IPS-15b (cell line): ENCODE data around the gene AFF2.

ENCODE experiments used
- H3K27me3 ChIP-seq: one replicate; pipeline ENCODE4 v1.6.1; 2013; ENCODE audit warnings: low read length; ENCODE audit not compliant: control insufficient read depth, insufficient read depth
- H3K36me3 ChIP-seq: one replicate; pipeline ENCODE4 v1.6.1; 2013; ENCODE audit warnings: low read length; ENCODE audit not compliant: control insufficient read depth, insufficient read depth
- H3K4me1 ChIP-seq: one replicate; pipeline ENCODE4 v1.6.1; 2013; ENCODE audit warnings: mild to moderate bottlenecking, low read length; ENCODE audit not compliant: control insufficient read depth, insufficient read depth
- H3K4me3 ChIP-seq: one replicate; pipeline ENCODE4 v1.5.1; 2013; ENCODE audit warnings: low read depth, low read length
- H3K9ac ChIP-seq: one replicate; pipeline ENCODE4 v1.6.1; 2013; ENCODE audit warnings: low read depth, mild to moderate bottlenecking, low read length
- H3K9me3 ChIP-seq: one replicate; pipeline ENCODE4 v1.6.1; 2013; ENCODE audit warnings: mild to moderate bottlenecking, low read length; ENCODE audit not compliant: control insufficient read depth, insufficient read depth

The AFF2 gene

GRCh38 chrX:148618470-148619445 is 118.3 kb downstream of the AFF2 start:
- H3K4me1 ChIP-seq = peaks cover 5% of the 10 kb centered on the region
- no peaks in the 10 kb centered on the region for H3K9me3 ChIP-seq
- no peaks in the 10 kb centered on the region for H3K27me3 ChIP-seq
- H3K36me3 ChIP-seq = no peaks in the 10 kb centered on the region
- H3K4me3 ChIP-seq = no peak overlapping the region
- H3K9ac ChIP-seq = no peak overlapping the region

GRCh38 chrX:148620023-148620422 is 119.6 kb downstream of the AFF2 start:
- H3K4me1 ChIP-seq = no peaks in the 10 kb centered on the region
- H3K36me3 ChIP-seq = no peaks in the 10 kb centered on the region
- H3K9me3 ChIP-seq = no peaks in the 10 kb centered on the region
- no peak overlapping the region for H3K4me3 ChIP-seq
- H3K9ac ChIP-seq = no peak overlapping the region
- no peaks in the 10 kb centered on the region for H3K27me3 ChIP-seq

GRCh38 chrX:148624951-148625474 is 124.6 kb downstream of the AFF2 start:
- no peaks in the 10 kb centered on the region for H3K4me1 ChIP-seq
- H3K36me3 ChIP-seq = no peaks in the 10 kb centered on the region
- no peaks in the 10 kb centered on the region for H3K27me3 ChIP-seq
- no peak overlapping the region for H3K4me3 ChIP-seq
- H3K9ac ChIP-seq = no peak overlapping the region
- no peaks in the 10 kb centered on the region for H3K9me3 ChIP-seq

- Histone ChIP-seq H3K4me1 (no peaks in the 10 kb centered on the region), H3K9ac (no peak overlapping the region), H3K4me3 (no peak overlapping the region), H3K27me3 (no peaks in the 10 kb centered on the region), H3K9me3 (no peaks in the 10 kb centered on the region), H3K36me3 (no peaks in the 10 kb centered on the region)
These were observed 128.2 kb downstream of the AFF2 start for GRCh38 chrX:148628621-148629020.

- Histone ChIP-seq H3K4me3 (no peak overlapping the region), H3K27me3 (no peaks in the 10 kb centered on the region), H3K36me3 (no peaks in the 10 kb centered on the region), H3K9ac (no peak overlapping the region), H3K9me3 (no peaks in the 10 kb centered on the region), H3K4me1 (no peaks in the 10 kb centered on the region)
These were observed 129.0 kb downstream of the AFF2 start for GRCh38 chrX:148629434-148629833.

GRCh38 chrX:148632444-148632843 is 132.0 kb downstream of the AFF2 start:
- Histone ChIP-seq H3K9me3 (no peaks in the 10 kb centered on the region), H3K4me1 (no peaks in the 10 kb centered on the region)

GRCh38 chrX:148633218-148633908 is 132.9 kb downstream of the AFF2 start:
- Histone ChIP-seq H3K36me3 (no peaks in the 10 kb centered on the region), H3K9ac (no peak overlapping the region), H3K4me1 (no peaks in the 10 kb centered on the region)

More at GRCh38 chrX:148632444-148632843, 132.0 kb downstream of the AFF2 start:
- Histone ChIP-seq H3K4me3 (no peak overlapping the region), H3K27me3 (no peaks in the 10 kb centered on the region), H3K9ac (no peak overlapping the region), H3K36me3 (no peaks in the 10 kb centered on the region)

GRCh38 chrX:148634591-148634990 is 134.2 kb downstream of the AFF2 start:
- no peaks in the 10 kb centered on the region for H3K9me3 ChIP-seq
- no peak overlapping the region for H3K9ac ChIP-seq
- no peaks in the 10 kb centered on the region for H3K36me3 ChIP-seq
- H3K4me3 ChIP-seq = no peak overlapping the region
- no peaks in the 10 kb centered on the region for H3K4me1 ChIP-seq
- no peaks in the 10 kb centered on the region for H3K27me3 ChIP-seq

More at GRCh38 chrX:148633218-148633908, 132.9 kb downstream of the AFF2 start:
- Histone ChIP-seq H3K4me3 (no peak overlapping the region), H3K27me3 (no peaks in the 10 kb centered on the region), H3K9me3 (no peaks in the 10 kb centered on the region)

- Histone ChIP-seq H3K36me3 (no peaks in the 10 kb centered on the region), H3K9ac (no peak overlapping the region), H3K4me3 (no peak overlapping the region), H3K27me3 (no peaks in the 10 kb centered on the region), H3K4me1 (no peaks in the 10 kb centered on the region), H3K9me3 (no peaks in the 10 kb centered on the region)
These were observed 143.0 kb downstream of the AFF2 start for GRCh38 chrX:148643460-148643859.

- Histone ChIP-seq H3K36me3 (no peaks in the 10 kb centered on the region), H3K4me3 (no peak overlapping the region), H3K27me3 (no peaks in the 10 kb centered on the region), H3K9me3 (peaks cover 3% of the 10 kb centered on the region), H3K9ac (no peak overlapping the region), H3K4me1 (peaks cover 8% of the 10 kb centered on the region)
These were observed 147.2 kb downstream of the AFF2 start for GRCh38 chrX:148647651-148648050.

GRCh38 chrX:148649145-148649795 is 148.9 kb downstream of the AFF2 start:
- Histone ChIP-seq H3K4me3 (no peak overlapping the region), H3K4me1 (peaks cover 8% of the 10 kb centered on the region), H3K27me3 (no peaks in the 10 kb centered on the region), H3K9ac (no peak overlapping the region), H3K36me3 (no peaks in the 10 kb centered on the region), H3K9me3 (peaks cover 3% of the 10 kb centered on the region)
